Measurements from ENCODE around the gene RND1. TPM values are rescaled to one million over a fixed set of nuclear protein-coding genes. Genes with fewer than 3 reads are reported as not detected.

Gene RND1
- total and polyA plus RNA-seq, 2 of the 13 experiments (the other 11 are each of a cell fraction or from before 2014, with no cell fraction given) = 1.8 to 1.9 TPM

DNA sequence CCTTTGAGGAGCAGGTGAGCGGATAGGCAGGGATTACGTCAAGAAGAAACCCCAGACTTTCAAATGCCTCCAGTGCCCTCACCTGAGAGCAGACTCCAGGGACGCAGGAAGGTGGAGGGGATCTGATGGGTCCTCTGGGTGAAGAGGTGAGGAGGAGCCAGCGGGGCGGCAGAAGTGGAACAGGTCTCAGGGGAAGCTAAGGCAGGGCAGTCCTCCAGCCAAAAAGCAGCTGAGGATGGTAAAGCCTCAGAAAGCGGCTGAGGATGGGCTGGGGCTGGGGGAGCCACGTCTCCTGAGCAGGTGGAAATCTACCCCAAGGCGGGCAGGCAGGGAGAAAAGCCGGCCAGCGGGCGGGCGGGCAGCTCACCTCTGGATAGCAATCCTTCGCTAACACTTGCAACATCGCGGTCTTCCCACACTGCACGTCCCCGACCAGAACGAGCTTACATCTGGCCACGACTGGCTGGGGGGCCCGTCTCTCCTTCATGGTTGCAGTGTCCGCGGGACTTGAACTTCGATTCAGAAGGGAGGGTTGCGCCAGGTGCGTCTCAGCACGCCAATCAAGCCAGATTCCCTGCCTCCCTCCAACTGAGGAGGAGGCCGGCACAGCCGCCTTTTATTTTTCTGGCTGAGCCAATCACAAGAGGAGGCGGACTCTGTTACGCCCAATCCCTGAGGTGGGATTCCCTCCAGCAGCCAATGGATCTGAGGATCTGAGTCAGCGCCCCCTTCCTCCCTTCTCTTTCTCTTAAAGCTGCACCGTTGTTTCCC lies at the start of gene RND1 (continued):
- TF ChIP-seq, protein P1, sequence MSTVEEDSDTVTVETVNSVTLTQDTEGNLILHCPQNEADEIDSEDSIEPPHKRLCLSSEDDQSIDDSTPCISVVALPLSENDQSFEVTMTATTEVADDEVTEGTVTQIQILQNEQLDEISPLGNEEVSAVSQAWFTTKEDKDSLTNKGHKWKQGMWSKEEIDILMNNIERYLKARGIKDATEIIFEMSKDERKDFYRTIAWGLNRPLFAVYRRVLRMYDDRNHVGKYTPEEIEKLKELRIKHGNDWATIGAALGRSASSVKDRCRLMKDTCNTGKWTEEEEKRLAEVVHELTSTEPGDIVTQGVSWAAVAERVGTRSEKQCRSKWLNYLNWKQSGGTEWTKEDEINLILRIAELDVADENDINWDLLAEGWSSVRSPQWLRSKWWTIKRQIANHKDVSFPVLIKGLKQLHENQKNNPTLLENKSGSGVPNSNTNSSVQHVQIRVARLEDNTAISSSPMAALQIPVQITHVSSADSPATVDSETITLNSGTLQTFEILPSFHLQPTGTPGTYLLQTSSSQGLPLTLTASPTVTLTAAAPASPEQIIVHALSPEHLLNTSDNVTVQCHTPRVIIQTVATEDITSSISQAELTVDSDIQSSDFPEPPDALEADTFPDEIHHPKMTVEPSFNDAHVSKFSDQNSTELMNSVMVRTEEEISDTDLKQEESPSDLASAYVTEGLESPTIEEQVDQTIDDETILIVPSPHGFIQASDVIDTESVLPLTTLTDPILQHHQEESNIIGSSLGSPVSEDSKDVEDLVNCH (CRISPR knock-in tag; IDR thresholded peaks at IDR 0.05) = no peak
- TF ChIP-seq ZNF674 (CRISPR knock-in tag; IDR thresholded peaks at IDR 0.05; ENCODE audit: low read depth) (no peak), SUZ12 (IDR thresholded peaks at IDR 0.05; ENCODE audit: low read depth, low read length) (no peak), ZNF354B (CRISPR knock-in tag; IDR thresholded peaks at IDR 0.05) (no peak), PRMT3 (CRISPR knock-in tag; IDR thresholded peaks at IDR 0.05; ENCODE audit: borderline replicate concordance, low read depth) (no peak), ZNF562 (CRISPR knock-in tag; IDR thresholded peaks at IDR 0.05; ENCODE audit: borderline replicate concordance) (no peak), EP300 (IDR thresholded peaks at IDR 0.05; ENCODE audit: low read depth in 2 of 2, low read length in 2 of 2) (no peak), EP300 (CRISPR knock-in tag; IDR thresholded peaks at IDR 0.05; ENCODE audit: borderline replicate concordance) (no peak), ZNF572 (CRISPR knock-in tag; IDR thresholded peaks at IDR 0.05) (no peak), XBP1 (CRISPR knock-in tag; IDR thresholded peaks at IDR 0.05) (no peak), GABPA (IDR thresholded peaks at IDR 0.05; ENCODE audit: low read depth, low read length) (no peak), GABPA (CRISPR knock-in tag; IDR thresholded peaks at IDR 0.05; ENCODE audit: low read depth) (no peak), ZNF329 (CRISPR knock-in tag; IDR thresholded peaks at IDR 0.05; ENCODE audit: low read depth) (0 out of 2 replicates have a peak, but pooled peaks have one; percentile 20), RXRB (CRISPR knock-in tag; IDR thresholded peaks at IDR 0.05; ENCODE audit: borderline replicate concordance) (0 out of 2 replicates have a peak, but pooled peaks have one; percentile 19), ZNF614 (CRISPR knock-in tag; IDR thresholded peaks at IDR 0.05; ENCODE audit: borderline replicate concordance) (0 out of 2 replicates have a peak, but pooled peaks have one; percentile 23), ZNF777 (CRISPR knock-in tag; IDR thresholded peaks at IDR 0.05) (no peak)
- TF ChIP-seq, protein P2, sequence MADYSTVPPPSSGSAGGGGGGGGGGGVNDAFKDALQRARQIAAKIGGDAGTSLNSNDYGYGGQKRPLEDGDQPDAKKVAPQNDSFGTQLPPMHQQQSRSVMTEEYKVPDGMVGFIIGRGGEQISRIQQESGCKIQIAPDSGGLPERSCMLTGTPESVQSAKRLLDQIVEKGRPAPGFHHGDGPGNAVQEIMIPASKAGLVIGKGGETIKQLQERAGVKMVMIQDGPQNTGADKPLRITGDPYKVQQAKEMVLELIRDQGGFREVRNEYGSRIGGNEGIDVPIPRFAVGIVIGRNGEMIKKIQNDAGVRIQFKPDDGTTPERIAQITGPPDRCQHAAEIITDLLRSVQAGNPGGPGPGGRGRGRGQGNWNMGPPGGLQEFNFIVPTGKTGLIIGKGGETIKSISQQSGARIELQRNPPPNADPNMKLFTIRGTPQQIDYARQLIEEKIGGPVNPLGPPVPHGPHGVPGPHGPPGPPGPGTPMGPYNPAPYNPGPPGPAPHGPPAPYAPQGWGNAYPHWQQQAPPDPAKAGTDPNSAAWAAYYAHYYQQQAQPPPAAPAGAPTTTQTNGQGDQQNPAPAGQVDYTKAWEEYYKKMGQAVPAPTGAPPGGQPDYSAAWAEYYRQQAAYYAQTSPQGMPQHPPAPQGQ (CRISPR knock-in tag; IDR thresholded peaks at IDR 0.05; ENCODE audit: borderline replicate concordance) = no peak
- TF ChIP-seq, protein P3, sequence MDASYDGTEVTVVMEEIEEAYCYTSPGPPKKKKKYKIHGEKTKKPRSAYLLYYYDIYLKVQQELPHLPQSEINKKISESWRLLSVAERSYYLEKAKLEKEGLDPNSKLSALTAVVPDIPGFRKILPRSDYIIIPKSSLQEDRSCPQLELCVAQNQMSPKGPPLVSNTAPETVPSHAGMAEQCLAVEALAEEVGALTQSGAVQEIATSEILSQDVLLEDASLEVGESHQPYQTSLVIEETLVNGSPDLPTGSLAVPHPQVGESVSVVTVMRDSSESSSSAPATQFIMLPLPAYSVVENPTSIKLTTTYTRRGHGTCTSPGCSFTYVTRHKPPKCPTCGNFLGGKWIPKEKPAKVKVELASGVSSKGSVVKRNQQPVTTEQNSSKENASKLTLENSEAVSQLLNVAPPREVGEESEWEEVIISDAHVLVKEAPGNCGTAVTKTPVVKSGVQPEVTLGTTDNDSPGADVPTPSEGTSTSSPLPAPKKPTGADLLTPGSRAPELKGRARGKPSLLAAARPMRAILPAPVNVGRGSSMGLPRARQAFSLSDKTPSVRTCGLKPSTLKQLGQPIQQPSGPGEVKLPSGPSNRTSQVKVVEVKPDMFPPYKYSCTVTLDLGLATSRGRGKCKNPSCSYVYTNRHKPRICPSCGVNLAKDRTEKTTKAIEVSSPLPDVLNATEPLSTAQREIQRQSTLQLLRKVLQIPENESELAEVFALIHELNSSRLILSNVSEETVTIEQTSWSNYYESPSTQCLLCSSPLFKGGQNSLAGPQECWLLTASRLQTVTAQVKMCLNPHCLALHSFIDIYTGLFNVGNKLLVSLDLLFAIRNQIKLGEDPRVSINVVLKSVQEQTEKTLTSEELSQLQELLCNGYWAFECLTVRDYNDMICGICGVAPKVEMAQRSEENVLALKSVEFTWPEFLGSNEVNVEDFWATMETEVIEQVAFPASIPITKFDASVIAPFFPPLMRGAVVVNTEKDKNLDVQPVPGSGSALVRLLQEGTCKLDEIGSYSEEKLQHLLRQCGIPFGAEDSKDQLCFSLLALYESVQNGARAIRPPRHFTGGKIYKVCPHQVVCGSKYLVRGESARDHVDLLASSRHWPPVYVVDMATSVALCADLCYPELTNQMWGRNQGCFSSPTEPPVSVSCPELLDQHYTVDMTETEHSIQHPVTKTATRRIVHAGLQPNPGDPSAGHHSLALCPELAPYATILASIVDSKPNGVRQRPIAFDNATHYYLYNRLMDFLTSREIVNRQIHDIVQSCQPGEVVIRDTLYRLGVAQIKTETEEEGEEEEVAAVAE (CRISPR knock-in tag; IDR thresholded peaks at IDR 0.05; ENCODE audit: borderline replicate concordance) = 0 out of 2 replicates have a peak, but pooled peaks have one; percentile 48
- TF ChIP-seq, protein P4, sequence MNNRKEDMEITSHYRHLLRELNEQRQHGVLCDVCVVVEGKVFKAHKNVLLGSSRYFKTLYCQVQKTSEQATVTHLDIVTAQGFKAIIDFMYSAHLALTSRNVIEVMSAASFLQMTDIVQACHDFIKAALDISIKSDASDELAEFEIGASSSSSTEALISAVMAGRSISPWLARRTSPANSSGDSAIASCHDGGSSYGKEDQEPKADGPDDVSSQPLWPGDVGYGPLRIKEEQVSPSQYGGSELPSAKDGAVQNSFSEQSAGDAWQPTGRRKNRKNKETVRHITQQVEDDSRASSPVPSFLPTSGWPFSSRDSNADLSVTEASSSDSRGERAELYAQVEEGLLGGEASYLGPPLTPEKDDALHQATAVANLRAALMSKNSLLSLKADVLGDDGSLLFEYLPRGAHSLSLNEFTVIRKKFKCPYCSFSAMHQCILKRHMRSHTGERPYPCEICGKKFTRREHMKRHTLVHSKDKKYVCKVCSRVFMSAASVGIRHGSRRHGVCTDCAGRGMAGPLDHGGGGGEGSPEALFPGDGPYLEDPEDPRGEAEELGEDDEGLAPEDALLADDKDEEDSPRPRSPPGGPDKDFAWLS (CRISPR knock-in tag; IDR thresholded peaks at IDR 0.05; ENCODE audit: borderline replicate concordance) = no peak

All from HepG2 (cell line).